HUES6 (cell line): ENCODE measurements around the gene NUDT22.

Experiments used
- H3K27ac ChIP-seq: 2 replicates; pipeline ENCODE4 v1.7.0; 2013; ENCODE audit warnings: low read depth, mild to moderate bottlenecking, low read length, inconsistent platforms
- H3K27me3 ChIP-seq: 2 replicates; pipeline ENCODE4 v1.6.1; 2013; ENCODE audit warnings: low read length; ENCODE audit not compliant: control insufficient read depth, insufficient read depth
- H3K36me3 ChIP-seq: 2 replicates; pipeline ENCODE4 v1.6.1; 2013; ENCODE audit warnings: low read length; ENCODE audit not compliant: control insufficient read depth, insufficient read depth
- H3K4me1 ChIP-seq: 2 replicates; pipeline ENCODE4 v1.6.1; 2013; ENCODE audit warnings: low read length; ENCODE audit not compliant: control insufficient read depth, insufficient read depth
- H3K4me3 ChIP-seq: 2 replicates; pipeline ENCODE4 v1.5.1; 2013; ENCODE audit warnings: low read depth, low read length
- H3K9ac ChIP-seq: one replicate; pipeline ENCODE4 v1.6.1; 2013; ENCODE audit warnings: mild to moderate bottlenecking, low read length
- H3K9me3 ChIP-seq: 2 replicates; pipeline ENCODE4 v1.6.1; 2013; ENCODE audit warnings: low read depth, low read length; ENCODE audit not compliant: control insufficient read depth, insufficient read depth

Gene NUDT22

DNA sequence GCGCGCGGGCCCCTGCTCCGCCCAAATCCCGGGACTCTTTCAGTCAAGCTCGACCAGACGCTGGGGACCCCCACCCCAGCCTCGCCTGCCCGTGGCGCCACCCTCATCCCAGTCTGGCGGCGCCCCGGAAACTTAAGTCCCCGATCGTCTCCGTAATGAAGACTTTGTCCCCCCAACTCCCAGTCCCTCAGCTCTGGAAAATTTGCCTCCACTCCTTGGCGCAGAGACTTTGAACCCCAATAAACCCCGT lies 25.6 kb downstream of the NUDT22 start:
- Histone ChIP-seq H3K9ac (peak overlapping the region; percentile 79), H3K36me3 (peaks cover 27% of the 10 kb centered on the region), H3K4me3 (peak overlapping the region; percentile 90), H3K9me3 (no peaks in the 10 kb centered on the region), H3K4me1 (peaks cover 48% of the 10 kb centered on the region), H3K27ac (no peak overlapping the region), H3K27me3 (no peaks in the 10 kb centered on the region)

- Histone ChIP-seq H3K27ac (no peak overlapping the region), H3K9ac (peak overlapping the region; percentile 79), H3K4me3 (peak overlapping the region; percentile 90), H3K36me3 (peaks cover 29% of the 10 kb centered on the region), H3K9me3 (no peaks in the 10 kb centered on the region), H3K27me3 (no peaks in the 10 kb centered on the region), H3K4me1 (peaks cover 48% of the 10 kb centered on the region)
These were observed 26.2 kb downstream of the NUDT22 start for GRCh38 chr11:64252003-64252872.

GRCh38 chr11:64253043-64253442 lies 27.0 kb downstream of the NUDT22 start:
- Histone ChIP-seq H3K9ac (peak overlapping the region; percentile 43), H3K9me3 (no peaks in the 10 kb centered on the region), H3K4me3 (peak overlapping the region; percentile 37), H3K4me1 (peaks cover 42% of the 10 kb centered on the region), H3K27ac (no peak overlapping the region; the same call in 1 of the 2 replicates), H3K36me3 (peaks cover 33% of the 10 kb centered on the region), H3K27me3 (no peaks in the 10 kb centered on the region)

DNA sequence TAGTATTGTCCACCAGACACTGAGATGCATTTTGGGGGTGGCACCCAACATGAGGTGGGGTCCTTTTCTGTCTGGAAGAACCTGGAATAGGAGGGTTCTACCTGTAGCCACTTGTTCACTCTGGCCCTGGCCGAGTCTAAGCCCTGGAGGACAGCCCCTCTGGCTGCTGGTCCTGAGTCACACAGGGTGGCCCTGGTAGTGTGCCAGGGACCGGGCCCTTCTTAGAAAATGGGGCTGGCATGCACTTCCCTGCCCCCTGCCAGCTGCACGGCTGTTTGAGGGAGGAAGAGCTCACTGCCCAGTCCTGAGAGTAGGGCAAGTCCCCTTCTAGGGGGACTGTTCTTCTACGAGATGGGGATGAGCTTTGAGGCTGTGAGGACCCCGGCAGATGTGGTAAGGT lies 27.4 kb downstream of the NUDT22 start:
- Histone ChIP-seq H3K27ac (no peak overlapping the region), H3K36me3 (peaks cover 37% of the 10 kb centered on the region), H3K4me1 (peaks cover 38% of the 10 kb centered on the region), H3K4me3 (0 out of 2 replicates have a peak overlapping the region, but pooled peaks have one; percentile 37), H3K9me3 (no peaks in the 10 kb centered on the region), H3K27me3 (no peaks in the 10 kb centered on the region), H3K9ac (no peak overlapping the region)

- H3K27me3 ChIP-seq: no peaks in the 10 kb centered on the region
- H3K9me3 ChIP-seq: no peaks in the 10 kb centered on the region
- H3K4me1 ChIP-seq: peaks cover 30% of the 10 kb centered on the region
- peaks cover 46% of the 10 kb centered on the region for H3K36me3 ChIP-seq
- H3K9ac ChIP-seq: no peak overlapping the region
- H3K27ac ChIP-seq: no peak overlapping the region
- H3K4me3 ChIP-seq: no peak overlapping the region
These were observed 28.3 kb downstream of the NUDT22 start for GRCh38 chr11:64254326-64254725.

DNA sequence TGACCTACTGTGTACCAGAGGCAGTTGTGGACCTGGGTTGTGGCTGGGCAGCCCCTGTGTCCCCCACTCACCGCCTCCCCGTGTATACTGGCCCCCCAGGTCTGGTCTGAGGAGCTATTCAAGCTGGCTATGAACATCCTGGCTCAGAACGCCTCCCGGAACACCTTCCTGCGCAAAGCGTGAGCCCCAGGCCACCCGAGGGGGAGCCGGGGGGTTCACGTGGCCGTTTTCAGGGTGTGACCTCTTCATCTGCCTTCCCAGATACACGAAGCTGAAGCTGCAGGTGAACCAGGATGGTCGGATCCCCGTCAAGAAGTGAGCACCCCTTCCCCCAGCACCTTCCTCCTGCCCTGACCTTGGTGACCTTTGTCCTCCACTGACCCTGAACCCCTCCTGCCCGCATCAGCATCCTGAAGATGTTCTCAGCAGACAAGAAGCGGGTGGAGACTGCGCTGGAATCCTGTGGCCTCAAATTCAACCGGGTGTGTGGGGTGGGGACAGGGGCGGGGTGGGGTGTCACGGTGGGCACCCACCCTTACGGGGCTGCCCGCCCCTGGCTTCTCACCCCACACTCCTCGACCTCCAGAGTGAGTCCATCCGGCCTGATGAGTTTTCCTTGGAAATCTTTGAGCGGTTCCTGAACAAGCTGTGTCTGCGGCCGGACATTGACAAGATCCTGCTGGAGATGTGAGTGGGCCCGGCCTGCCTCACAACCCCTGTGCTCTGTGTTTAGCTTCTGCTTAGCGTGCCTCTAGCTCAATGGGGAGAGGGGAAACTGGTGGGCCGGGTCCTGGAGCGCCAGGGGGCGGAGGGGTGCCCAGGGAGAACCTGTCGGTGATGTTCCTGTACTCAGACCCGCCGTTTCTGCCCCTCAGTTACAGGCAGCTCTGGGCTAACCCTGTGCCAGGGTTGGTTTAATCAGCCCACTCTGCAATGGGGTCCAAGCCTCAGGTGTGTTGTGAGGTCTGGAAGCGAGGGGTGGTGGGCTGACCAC lies 29.4 kb downstream of the NUDT22 start:
- H3K36me3 ChIP-seq: peaks cover 57% of the 10 kb centered on the region
- no peak overlapping the region for H3K27ac ChIP-seq
- H3K4me1 ChIP-seq: peaks cover 19% of the 10 kb centered on the region
- no peaks in the 10 kb centered on the region for H3K9me3 ChIP-seq
- H3K9ac ChIP-seq: no peak overlapping the region
- H3K4me3 ChIP-seq: no peak overlapping the region
- H3K27me3 ChIP-seq: no peaks in the 10 kb centered on the region

- Histone ChIP-seq H3K9me3 (no peaks in the 10 kb centered on the region), H3K4me3 (no peak overlapping the region), H3K36me3 (peaks cover 61% of the 10 kb centered on the region), H3K4me1 (peaks cover 14% of the 10 kb centered on the region), H3K27me3 (no peaks in the 10 kb centered on the region), H3K9ac (peak overlapping the region; percentile 26), H3K27ac (no peak overlapping the region)
These were observed 30.2 kb downstream of the NUDT22 start for GRCh38 chr11:64256300-64256699.

GRCh38 chr11:64258356-64258755 lies 32.3 kb downstream of the NUDT22 start:
- peaks cover 3% of the 10 kb centered on the region for H3K4me1 ChIP-seq
- H3K27me3 ChIP-seq: no peaks in the 10 kb centered on the region
- no peak overlapping the region for H3K9ac ChIP-seq
- no peak overlapping the region for H3K4me3 ChIP-seq
- peaks cover 81% of the 10 kb centered on the region for H3K36me3 ChIP-seq
- no peaks in the 10 kb centered on the region for H3K9me3 ChIP-seq
- no peak overlapping the region for H3K27ac ChIP-seq

- peaks cover 86% of the 10 kb centered on the region for H3K36me3 ChIP-seq
- H3K4me1 ChIP-seq: no peaks in the 10 kb centered on the region; the same call in 1 of the 2 replicates
- H3K4me3 ChIP-seq: no peak overlapping the region
- no peak overlapping the region for H3K9ac ChIP-seq
- no peak overlapping the region for H3K27ac ChIP-seq
- H3K27me3 ChIP-seq: no peaks in the 10 kb centered on the region
- H3K9me3 ChIP-seq: no peaks in the 10 kb centered on the region
These were observed 33.0 kb downstream of the NUDT22 start for GRCh38 chr11:64258946-64259532.

GRCh38 chr11:64259533-64260067 lies 33.5 kb downstream of the NUDT22 start:
- Histone ChIP-seq H3K4me1 (no peaks in the 10 kb centered on the region; the same call in 1 of the 2 replicates), H3K27ac (no peak overlapping the region), H3K36me3 (peaks cover 86% of the 10 kb centered on the region), H3K4me3 (no peak overlapping the region), H3K9ac (no peak overlapping the region), H3K9me3 (no peaks in the 10 kb centered on the region), H3K27me3 (no peaks in the 10 kb centered on the region)
